AG09309 (cell line): ENCODE measurements around the gene GPR139.

Source experiments
- DNase-seq: peaks from one replicate; pipeline ENCODE4 v3.0.0-alpha.2; 2010; ENCODE audit warnings: low read depth
- H3K4me3 ChIP-seq: 2 replicates; pipeline ENCODE4 v1.5.1; 2011; ENCODE audit warnings: mild to moderate bottlenecking, low read depth, low read length, moderate library complexity; ENCODE audit not compliant: control insufficient read depth
- TF ChIP-seq, protein P1 (sequence below): IDR thresholded peaks from 2 replicates; pipeline ENCODE4 v1.5.1; 2011; ENCODE audit warnings: mild to moderate bottlenecking, low read depth, low read length, inconsistent platforms; ENCODE audit not compliant: insufficient read depth, control insufficient read depth; ENCODE audit errors: missing control alignments

Gene GPR139

DNA sequence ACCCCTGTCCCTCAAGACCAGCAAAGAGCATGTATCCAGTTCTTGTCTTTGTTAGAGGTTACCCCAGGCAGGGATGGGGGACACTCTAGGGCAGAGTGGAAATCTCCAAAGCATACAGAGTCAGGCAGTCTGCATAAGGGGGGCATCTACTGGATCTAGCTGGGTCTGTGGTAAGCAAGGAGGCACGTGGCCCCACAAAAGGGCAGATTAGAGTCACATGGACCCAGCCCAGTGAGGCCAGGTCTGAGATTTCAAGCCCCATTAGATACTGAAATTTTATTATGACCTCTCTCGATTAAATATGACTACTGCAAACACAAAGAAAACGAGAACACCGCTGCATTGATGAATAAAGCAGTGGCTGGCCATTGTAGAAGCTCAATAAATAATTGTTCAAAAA, 1.6 kb upstream of the GPR139 start:
- no peak overlapping the region for H3K4me3 ChIP-seq
- TF ChIP-seq, protein P1, sequence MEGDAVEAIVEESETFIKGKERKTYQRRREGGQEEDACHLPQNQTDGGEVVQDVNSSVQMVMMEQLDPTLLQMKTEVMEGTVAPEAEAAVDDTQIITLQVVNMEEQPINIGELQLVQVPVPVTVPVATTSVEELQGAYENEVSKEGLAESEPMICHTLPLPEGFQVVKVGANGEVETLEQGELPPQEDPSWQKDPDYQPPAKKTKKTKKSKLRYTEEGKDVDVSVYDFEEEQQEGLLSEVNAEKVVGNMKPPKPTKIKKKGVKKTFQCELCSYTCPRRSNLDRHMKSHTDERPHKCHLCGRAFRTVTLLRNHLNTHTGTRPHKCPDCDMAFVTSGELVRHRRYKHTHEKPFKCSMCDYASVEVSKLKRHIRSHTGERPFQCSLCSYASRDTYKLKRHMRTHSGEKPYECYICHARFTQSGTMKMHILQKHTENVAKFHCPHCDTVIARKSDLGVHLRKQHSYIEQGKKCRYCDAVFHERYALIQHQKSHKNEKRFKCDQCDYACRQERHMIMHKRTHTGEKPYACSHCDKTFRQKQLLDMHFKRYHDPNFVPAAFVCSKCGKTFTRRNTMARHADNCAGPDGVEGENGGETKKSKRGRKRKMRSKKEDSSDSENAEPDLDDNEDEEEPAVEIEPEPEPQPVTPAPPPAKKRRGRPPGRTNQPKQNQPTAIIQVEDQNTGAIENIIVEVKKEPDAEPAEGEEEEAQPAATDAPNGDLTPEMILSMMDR: no peak
- DNase-seq: no peak

DNA sequence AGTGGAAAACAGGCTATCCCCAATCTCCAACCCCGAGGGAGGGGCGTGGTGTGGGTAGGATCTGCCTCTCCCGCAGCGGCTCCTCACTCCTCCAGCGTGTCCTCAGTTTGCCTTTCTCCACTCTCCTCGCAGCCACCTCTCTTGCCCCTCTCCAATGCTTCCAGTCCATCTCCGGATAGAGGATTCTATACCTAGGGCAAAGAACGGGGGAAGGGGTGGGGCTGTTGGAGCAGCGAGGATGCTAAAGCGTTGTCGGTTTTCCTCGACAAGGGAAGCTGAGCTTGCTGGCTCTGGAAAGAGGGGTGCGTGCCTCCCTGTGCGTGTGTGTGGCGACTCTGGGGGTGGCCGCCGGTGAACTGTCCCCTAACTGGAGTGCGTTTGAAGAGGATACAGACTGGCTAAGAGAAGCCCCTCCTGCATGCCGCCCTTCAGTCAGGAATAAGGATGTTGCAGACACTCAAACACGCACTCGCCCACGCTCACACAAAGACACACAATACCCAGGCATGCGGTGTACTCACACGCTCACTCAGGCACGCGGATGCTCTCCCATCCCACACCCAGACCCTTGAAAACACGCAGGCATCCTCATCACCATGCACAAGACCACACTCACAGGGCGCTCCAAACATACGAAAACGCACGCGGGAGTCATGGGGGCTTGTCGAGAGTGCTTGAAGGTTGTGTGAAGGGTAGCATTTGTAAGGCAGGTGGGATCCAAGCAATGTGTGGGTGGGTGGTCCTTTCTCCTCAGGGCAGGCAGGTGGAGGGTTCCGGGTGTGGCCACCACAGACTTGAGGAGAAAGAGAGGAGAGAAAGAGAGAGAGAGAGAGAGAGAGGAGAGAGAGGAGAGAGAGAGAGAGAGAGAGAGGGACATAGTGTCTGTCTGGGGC, 655 bp upstream of the GPR139 start:
- TF ChIP-seq, protein P1: no peak
- DNase-seq: no peak
- no peak overlapping the region for H3K4me3 ChIP-seq

DNA sequence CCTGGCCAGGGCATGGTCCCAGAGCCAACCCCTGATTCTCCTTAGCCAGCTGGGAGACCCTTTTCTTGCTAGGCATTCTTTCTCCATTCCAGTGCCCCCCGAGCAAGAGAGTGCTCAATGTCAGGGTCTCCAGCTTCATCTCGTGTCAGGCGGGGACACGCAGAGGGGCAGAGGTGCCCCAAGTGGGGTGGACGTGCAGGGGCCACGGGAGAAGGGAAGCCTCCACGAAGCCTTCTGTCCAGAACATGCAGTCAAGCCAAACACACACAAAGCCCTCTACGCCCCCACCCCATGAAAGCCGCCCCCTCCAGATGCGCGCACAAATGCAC, 852 bp downstream of the GPR139 start:
- DNase-seq: no peak
- H3K4me3 ChIP-seq: no peak overlapping the region
- TF ChIP-seq, protein P1: no peak

DNA sequence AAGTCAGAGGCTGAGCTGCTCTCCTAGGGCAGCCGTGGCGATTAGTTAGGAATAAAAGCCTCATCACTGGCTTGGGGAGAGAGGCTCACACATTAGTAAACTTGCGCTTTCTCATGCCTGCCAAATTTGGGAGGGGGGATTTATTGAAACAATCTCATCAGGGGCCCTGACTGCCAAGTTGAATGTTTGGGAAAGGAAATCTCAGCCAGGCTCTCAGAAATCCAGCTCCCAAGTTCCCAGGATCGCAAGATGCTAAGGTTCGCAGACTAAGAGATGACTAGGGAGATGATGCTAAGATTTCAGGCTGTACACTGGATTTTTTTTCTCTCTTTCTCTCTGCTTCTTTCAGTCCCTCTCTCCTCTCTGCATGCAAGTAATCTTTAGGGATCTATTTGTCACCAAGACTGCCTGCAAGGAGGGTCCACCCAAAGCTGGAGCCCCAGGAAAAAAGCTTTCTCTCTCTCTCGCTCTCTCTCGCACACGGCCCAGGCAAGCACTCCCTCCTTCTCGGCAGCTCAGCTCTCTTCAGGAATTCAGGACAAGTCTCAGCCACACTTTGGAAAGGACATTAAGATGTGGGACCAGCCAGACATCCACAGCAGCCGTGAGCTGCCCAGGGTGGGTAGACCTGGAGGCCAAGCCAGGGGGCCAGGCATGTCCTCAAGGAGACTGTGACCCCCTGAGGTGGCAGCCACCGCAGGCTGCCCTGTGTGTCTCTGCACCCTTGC, 1.4 kb downstream of the GPR139 start:
- TF ChIP-seq, protein P1: no peak
- DNase-seq: no peak
- H3K4me3 ChIP-seq: no peak overlapping the region

DNA sequence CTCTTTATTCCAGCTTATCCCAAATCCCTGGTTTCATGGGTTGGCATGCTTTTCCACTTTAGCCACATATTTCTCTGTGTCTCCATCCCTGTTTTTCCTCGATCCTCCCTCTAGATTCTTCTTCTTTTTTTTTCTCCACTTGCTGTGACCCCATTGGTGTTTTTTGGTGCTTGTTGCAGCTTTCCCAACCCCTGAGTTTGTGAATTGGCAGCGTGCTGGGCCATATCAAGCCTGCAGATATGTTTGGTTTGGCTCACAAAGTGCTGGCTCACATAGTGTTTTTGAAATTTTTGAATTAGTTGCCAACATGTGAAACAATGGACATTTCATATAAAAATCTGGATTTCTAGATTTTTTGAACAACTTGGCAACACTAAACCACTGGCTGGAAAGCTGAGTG, 8.8 kb downstream of the GPR139 start:
- TF ChIP-seq, protein P1: no peak
- no peak for DNase-seq
- H3K4me3 ChIP-seq: no peak overlapping the region

DNA sequence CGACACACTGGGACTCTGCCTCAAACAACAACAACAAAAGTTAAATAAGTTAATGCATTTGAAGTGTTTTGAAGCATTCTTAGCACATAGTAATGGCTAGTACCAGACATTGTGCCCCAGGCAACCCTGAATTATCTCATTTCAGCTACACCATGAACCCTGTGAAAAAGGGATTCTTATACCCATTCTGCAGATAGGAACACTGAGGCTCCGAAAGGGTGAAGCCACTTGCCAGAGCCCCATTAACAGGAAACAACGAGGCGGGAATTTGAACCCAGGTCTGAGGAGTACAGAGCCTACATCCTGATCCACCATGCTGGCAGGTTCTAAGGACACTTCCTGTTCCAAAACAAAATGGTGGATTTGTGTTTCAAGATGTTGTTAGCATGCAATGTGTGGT, 9.2 kb downstream of the GPR139 start:
- DNase-seq: no peak
- H3K4me3 ChIP-seq: no peak overlapping the region
- TF ChIP-seq, protein P1: no peak

DNA sequence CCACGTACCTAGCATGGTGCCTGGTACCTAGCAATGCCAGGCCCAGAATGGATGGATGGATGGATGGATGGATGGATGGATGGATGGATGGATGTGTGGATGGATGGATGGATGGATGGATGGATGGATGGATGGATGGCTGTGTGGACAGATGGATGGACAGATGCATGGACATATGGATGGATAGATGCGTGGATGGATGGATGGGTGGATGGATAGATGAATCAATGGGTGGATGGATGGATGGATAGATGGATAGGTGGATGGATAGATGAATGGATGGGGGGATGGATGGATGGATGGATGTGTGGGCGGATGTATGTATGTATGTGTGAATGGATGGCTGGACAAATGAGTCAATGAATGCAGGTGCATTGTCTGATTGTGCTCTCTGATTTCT, 12.6 kb downstream of the GPR139 start:
- H3K4me3 ChIP-seq: no peak overlapping the region
- no peak for DNase-seq
- TF ChIP-seq, protein P1: no peak
